ENCODE results near the gene TUBE1.

TUBE1 gene

DNA sequence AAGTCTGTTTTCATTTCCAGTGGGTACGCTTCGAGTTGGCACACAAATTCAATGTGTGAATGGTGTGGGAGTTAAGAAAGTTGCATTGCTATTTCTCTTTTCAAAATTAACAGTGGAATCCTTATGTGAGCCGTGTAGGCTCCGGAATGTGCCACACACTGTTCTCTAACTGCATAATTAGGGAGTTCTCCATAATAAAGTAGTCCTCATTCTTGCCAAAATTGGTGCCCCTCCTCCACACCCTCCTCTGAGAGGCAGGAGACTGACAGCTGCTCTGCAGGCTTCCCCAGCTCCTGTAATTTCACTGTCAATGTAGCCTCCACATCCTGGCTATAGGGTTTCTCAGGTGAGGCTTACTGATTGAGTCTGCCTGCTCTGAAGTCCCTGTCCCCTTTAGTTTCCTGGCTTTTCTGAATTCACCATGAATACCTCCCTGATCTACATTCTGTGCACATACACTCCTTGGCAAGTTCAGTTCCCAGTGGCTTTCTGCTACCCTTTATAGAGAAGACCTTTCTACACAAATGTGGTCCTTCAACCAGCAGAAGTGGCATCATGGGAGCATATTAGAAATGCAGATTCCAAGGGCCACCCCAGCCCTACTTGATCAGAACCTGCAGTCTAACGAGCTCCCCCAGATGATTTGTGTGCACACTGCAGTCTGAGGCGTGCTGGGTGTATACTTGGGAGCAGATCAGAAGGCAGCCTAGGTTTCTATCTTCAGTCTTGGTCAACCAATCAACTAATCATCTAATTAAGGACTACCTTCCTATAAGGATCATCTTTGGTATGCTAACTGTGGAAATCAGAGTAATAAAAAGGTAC, 53.3 kb downstream of the TUBE1 start:
- TF ChIP-seq, protein P1, sequence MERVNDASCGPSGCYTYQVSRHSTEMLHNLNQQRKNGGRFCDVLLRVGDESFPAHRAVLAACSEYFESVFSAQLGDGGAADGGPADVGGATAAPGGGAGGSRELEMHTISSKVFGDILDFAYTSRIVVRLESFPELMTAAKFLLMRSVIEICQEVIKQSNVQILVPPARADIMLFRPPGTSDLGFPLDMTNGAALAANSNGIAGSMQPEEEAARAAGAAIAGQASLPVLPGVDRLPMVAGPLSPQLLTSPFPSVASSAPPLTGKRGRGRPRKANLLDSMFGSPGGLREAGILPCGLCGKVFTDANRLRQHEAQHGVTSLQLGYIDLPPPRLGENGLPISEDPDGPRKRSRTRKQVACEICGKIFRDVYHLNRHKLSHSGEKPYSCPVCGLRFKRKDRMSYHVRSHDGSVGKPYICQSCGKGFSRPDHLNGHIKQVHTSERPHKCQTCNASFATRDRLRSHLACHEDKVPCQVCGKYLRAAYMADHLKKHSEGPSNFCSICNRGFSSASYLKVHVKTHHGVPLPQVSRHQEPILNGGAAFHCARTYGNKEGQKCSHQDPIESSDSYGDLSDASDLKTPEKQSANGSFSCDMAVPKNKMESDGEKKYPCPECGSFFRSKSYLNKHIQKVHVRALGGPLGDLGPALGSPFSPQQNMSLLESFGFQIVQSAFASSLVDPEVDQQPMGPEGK (CRISPR knock-in tag; IDR thresholded peaks at IDR 0.05; ENCODE audit: borderline replicate concordance), result no peak
- no peak for TF ChIP-seq ISL1 (CRISPR knock-in tag; IDR thresholded peaks at IDR 0.05)
- ATAC-seq, result no peak

- ATAC-seq, result no peak
- TF ChIP-seq ZFP3 (CRISPR knock-in tag; IDR thresholded peaks at IDR 0.05) (no peak), RARB (CRISPR knock-in tag; IDR thresholded peaks at IDR 0.05) (no peak), GLIS3 (CRISPR knock-in tag; IDR thresholded peaks at IDR 0.05) (no peak), TCF4 (CRISPR knock-in tag; IDR thresholded peaks at IDR 0.05; ENCODE audit: borderline replicate concordance) (no peak), TSHZ2 (CRISPR knock-in tag; IDR thresholded peaks at IDR 0.05) (no peak), CSDC2 (CRISPR knock-in tag; IDR thresholded peaks at IDR 0.05) (no peak)
Measured at GRCh38 chr6:112032728-112033127, 54.6 kb downstream of the TUBE1 start.

DNA sequence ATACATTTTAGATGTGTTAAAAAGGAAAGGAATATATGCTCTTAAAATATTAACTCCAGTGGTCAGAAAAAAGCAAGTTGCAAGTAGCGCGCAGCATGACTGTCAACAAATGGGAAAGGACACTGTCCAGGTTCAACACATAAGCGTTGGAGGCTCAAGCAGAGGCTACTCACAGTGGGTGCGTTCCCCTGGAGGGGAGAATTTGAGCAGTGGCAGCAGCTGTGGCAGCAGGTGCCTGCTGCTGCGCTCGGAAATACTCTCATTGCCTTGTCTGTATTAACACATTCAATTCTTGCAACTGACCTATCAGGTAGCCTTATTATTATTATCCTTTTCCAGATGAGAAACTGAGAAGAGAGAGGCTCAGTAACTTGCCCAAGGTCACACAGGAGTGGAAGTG, 55.3 kb downstream of the TUBE1 start:
- no peak for TF ChIP-seq ISL1 (CRISPR knock-in tag; IDR thresholded peaks at IDR 0.05)
- no peak for TF ChIP-seq TOX (CRISPR knock-in tag; IDR thresholded peaks at IDR 0.05; ENCODE audit: borderline replicate concordance)
- TF ChIP-seq CSDC2 (CRISPR knock-in tag; IDR thresholded peaks at IDR 0.05), result no peak
- no peak for TF ChIP-seq PPARA (CRISPR knock-in tag; IDR thresholded peaks at IDR 0.05; ENCODE audit: borderline replicate concordance)
- TF ChIP-seq ZFP3 (CRISPR knock-in tag; IDR thresholded peaks at IDR 0.05), result no peak
- no peak for TF ChIP-seq ZC3H10 (CRISPR knock-in tag; IDR thresholded peaks at IDR 0.05)
- TF ChIP-seq BACH2 (CRISPR knock-in tag; IDR thresholded peaks at IDR 0.05; ENCODE audit: borderline replicate concordance), result no peak
- no peak for TF ChIP-seq GLIS3 (CRISPR knock-in tag; IDR thresholded peaks at IDR 0.05)
- TF ChIP-seq, protein P2, sequence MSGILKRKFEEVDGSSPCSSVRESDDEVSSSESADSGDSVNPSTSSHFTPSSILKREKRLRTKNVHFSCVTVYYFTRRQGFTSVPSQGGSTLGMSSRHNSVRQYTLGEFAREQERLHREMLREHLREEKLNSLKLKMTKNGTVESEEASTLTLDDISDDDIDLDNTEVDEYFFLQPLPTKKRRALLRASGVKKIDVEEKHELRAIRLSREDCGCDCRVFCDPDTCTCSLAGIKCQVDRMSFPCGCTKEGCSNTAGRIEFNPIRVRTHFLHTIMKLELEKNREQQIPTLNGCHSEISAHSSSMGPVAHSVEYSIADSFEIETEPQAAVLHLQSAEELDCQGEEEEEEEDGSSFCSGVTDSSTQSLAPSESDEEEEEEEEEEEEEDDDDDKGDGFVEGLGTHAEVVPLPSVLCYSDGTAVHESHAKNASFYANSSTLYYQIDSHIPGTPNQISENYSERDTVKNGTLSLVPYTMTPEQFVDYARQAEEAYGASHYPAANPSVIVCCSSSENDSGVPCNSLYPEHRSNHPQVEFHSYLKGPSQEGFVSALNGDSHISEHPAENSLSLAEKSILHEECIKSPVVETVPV (CRISPR knock-in tag; IDR thresholded peaks at IDR 0.05), result no peak
- TF ChIP-seq, protein P3, sequence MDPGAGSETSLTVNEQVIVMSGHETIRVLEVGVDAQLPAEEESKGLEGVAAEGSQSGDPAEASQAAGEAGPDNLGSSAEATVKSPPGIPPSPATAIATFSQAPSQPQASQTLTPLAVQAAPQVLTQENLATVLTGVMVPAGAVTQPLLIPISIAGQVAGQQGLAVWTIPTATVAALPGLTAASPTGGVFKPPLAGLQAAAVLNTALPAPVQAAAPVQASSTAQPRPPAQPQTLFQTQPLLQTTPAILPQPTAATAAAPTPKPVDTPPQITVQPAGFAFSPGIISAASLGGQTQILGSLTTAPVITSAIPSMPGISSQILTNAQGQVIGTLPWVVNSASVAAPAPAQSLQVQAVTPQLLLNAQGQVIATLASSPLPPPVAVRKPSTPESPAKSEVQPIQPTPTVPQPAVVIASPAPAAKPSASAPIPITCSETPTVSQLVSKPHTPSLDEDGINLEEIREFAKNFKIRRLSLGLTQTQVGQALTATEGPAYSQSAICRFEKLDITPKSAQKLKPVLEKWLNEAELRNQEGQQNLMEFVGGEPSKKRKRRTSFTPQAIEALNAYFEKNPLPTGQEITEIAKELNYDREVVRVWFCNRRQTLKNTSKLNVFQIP (CRISPR knock-in tag; IDR thresholded peaks at IDR 0.05; ENCODE audit: borderline replicate concordance, low read depth), result no peak
- TF ChIP-seq, protein P1 (CRISPR knock-in tag; IDR thresholded peaks at IDR 0.05; ENCODE audit: borderline replicate concordance), result no peak
- no peak for TF ChIP-seq ARNTL (CRISPR knock-in tag; IDR thresholded peaks at IDR 0.05; ENCODE audit: borderline replicate concordance, low read depth)
- TF ChIP-seq ZNF8 (CRISPR knock-in tag; IDR thresholded peaks at IDR 0.05), result no peak
- no peak for ATAC-seq

Data from SK-N-SH treated with all-trans-retinoic acid at 6 μM for 48 hours (cell line).